AG10803 (cell line): ENCODE results near the gene IPCEF1.
"Not testable (repeated sequence)": the region's sequence is repeated elsewhere in the genome, so short reads cannot be mapped to it uniquely, and the experiment has no call there.

ENCODE experiments used
- DNase-seq: peaks from one replicate; pipeline ENCODE4 v3.0.0; 2010; ENCODE audit warnings: low read depth
- H3K4me3 ChIP-seq: 2 replicates; pipeline ENCODE4 v1.5.1; 2011; ENCODE audit warnings: mild to moderate bottlenecking, low read length, control low read depth
- CTCF ChIP-seq: conservative IDR thresholded peaks from 2 replicates; pipeline ENCODE4 v1.5.1; 2011; ENCODE audit warnings: mild to moderate bottlenecking, low read length, control low read depth, inconsistent platforms

Gene IPCEF1

GRCh38 chr6:154196333-154196885, 160.2 kb downstream of the IPCEF1 start:
- TF ChIP-seq CTCF: no peak
- no peak for DNase-seq
- H3K4me3 ChIP-seq: no peak overlapping the region

DNA sequence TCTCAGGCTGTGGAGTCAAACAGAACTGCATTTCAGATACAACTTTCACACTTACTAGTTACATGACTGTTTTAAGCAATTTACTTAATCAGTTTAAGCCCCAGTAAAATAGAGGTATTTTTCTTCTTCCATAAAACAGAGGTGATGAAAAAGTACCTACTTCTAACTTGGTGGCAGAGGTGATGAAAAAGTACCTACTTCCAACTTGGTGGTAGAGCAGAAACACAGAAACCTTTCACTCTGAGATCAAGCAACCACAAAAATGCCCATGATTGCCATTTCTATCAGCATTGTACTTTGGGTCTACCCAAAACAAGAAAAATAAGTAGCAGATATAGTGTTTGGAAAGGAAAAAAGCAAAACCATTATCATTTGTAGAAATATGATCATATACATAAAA, 168.9 kb downstream of the IPCEF1 start:
- TF ChIP-seq CTCF: no peak
- H3K4me3 ChIP-seq: no peak overlapping the region
- no peak for DNase-seq

GRCh38 chr6:154187203-154187602, 169.4 kb downstream of the IPCEF1 start:
- DNase-seq: no peak
- no peak for TF ChIP-seq CTCF
- no peak overlapping the region for H3K4me3 ChIP-seq

DNA sequence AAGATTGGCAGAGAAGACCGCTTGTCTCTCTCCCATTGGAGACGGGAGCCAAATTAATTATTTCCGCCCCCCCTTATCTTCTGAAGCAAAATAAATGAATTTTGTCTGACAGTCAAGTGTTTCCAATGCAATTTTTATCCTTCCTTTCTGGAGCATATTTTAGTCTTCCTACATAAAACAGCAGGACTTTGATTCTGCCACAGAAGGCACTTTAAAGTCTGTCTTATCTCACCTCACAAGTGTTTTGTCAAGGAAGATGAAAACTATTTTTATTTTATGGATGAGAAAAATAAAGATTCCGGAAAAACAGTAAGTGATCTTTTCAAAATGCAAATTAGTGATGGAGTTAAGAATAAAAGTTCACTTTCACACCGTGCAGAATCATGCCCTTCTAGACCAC, 177.2 kb downstream of the IPCEF1 start:
- no peak overlapping the region for H3K4me3 ChIP-seq
- TF ChIP-seq CTCF: no peak
- DNase-seq: no peak

- H3K4me3 ChIP-seq, DNase-seq: not testable (repeated sequence)
Observed at GRCh38 chr6:154172393-154172792, 184.2 kb downstream of the IPCEF1 start.

DNA sequence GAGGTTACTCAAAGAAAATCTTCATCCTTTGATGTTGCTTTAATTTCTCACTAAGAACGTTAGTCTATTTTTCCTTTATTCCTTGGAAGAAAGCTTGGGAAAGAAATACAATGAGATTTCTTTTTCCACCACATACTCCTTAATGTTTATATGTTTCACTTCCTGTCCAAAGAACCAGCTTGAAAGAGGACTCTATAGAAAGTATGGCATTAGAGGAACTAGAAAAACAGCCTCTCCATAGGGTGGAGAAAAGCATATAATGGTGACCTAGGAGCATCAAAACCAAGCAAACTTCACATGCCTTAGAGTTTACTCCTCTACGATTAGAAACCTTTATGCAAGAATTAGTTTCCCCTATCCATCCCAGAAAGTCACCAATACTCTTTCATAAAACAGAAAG, 186.5 kb downstream of the IPCEF1 start:
- H3K4me3 ChIP-seq: no peak overlapping the region
- TF ChIP-seq CTCF: no peak
- DNase-seq: no peak

GRCh38 chr6:154169193-154169847, 187.3 kb downstream of the IPCEF1 start:
- no peak for TF ChIP-seq CTCF
- H3K4me3 ChIP-seq: no peak overlapping the region
- no peak for DNase-seq
